ENCODE data around the gene NMRK2. TPM values are rescaled to one million over a fixed set of nuclear protein-coding genes. Genes with fewer than 3 reads are reported as not detected.
"Not testable (repeated sequence)": the region's sequence is repeated elsewhere in the genome, so short reads cannot be mapped to it uniquely, and the experiment has no call there.

NMRK2 gene
- total RNA-seq, 1 experiment from 2014 or later, result not detected

DNA sequence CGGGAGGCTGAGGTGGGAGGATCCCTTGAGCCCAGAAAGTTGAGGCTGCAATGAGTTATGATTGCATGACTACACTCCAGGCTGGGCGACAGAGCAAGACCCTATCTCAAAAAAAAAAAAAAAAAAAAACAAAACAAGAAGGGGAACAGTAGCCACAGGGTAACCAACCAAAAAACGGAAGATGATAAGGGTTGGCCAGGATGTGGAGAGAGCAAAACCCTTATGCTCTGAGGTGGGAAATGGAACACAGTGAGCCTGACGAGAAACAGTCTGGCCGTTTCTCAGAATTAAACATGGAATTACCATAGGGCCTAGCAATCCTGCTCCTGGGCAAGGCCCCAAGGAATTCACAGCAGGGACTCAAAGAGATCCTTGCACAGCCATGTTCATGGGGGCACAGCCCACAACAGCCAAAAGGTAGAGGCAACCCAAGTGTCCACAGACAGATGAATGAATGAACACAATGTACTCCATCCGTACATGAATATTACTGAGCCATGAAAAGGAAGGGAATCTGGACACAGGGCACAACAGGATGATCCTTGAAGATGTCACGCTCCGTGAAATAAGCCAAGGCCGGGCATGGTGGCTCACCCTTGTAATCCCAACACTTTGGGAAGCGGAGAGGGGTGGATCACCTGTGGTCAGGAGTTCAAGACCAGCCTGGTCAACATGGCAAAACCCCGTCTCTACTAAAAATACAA, 11.3 kb downstream of the NMRK2 start:
- H3K4me1 ChIP-seq (ENCODE audit: insufficient read depth, low read length, poor library complexity, severe bottlenecking), result no peaks in the 10 kb centered on the region
- no peaks in the 10 kb centered on the region for H3K36me3 ChIP-seq (ENCODE audit: insufficient read depth, low read length, poor library complexity, severe bottlenecking)
- no peak overlapping the region for H3K4me3 ChIP-seq (ENCODE audit: low read depth, low read length, poor library complexity, severe bottlenecking)
- ChIA-PET POLR2A (ENCODE audit: low non-redundant PET) (no interaction called here), CTCF (no interaction called here)
- no peak overlapping the region for H3K27ac ChIP-seq (ENCODE audit: low read depth, low read length, poor library complexity, severe bottlenecking)
- TF ChIP-seq EZH2 (IDR thresholded peaks at IDR 0.05; ENCODE audit: borderline replicate concordance, low read depth, low read length, poor library complexity, severe bottlenecking), result no peak
- TF ChIP-seq, protein P1, sequence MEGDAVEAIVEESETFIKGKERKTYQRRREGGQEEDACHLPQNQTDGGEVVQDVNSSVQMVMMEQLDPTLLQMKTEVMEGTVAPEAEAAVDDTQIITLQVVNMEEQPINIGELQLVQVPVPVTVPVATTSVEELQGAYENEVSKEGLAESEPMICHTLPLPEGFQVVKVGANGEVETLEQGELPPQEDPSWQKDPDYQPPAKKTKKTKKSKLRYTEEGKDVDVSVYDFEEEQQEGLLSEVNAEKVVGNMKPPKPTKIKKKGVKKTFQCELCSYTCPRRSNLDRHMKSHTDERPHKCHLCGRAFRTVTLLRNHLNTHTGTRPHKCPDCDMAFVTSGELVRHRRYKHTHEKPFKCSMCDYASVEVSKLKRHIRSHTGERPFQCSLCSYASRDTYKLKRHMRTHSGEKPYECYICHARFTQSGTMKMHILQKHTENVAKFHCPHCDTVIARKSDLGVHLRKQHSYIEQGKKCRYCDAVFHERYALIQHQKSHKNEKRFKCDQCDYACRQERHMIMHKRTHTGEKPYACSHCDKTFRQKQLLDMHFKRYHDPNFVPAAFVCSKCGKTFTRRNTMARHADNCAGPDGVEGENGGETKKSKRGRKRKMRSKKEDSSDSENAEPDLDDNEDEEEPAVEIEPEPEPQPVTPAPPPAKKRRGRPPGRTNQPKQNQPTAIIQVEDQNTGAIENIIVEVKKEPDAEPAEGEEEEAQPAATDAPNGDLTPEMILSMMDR (conservative IDR thresholded peaks at IDR 0.05; ENCODE audit: low read depth, low read length), result no peak
- H3K9me3 ChIP-seq (ENCODE audit: low read depth, low read length, poor library complexity, severe bottlenecking), result no peaks in the 10 kb centered on the region
- no peaks in the 10 kb centered on the region for H3K27me3 ChIP-seq (replicated peaks; ENCODE audit: insufficient read depth, low read depth, low read length, poor library complexity)
- intact Hi-C loops (cut with micrococcal nuclease; ENCODE audit: unreplicated experiment), result no loop called here
- no peak for DNase-seq (ENCODE audit: low spot score)
- no TSS peak for BruUV-seq (replicated peaks)

DNA sequence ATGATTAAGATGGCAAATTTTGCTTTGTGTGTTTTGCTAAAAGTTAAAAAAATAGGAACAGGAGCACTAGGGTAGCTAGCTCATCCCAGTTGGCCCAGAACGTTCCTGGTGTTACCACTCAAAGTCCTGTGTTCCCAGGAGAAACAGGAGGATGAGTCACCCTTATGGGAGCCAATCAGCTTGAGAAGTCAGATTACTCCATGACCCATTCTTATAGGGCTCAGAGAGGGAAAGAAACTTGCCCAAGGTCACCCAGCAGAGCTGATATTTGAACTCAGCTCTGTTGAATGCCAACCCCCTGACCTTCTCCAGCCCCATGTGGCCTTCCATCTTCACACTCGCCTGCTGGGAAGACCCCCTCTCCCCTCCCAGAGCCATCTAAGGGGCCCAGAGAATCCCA, 13.0 kb downstream of the NMRK2 start:
- intact Hi-C loops (cut with micrococcal nuclease; ENCODE audit: unreplicated experiment), result no loop called here
- no peaks in the 10 kb centered on the region for H3K9me3 ChIP-seq (ENCODE audit: low read depth, low read length, poor library complexity, severe bottlenecking)
- CTCF ChIA-PET, result no interaction called here
- no TSS peak for BruUV-seq (replicated peaks)
- no peak overlapping the region for H3K27ac ChIP-seq (ENCODE audit: low read depth, low read length, poor library complexity, severe bottlenecking)
- H3K4me1 ChIP-seq (ENCODE audit: insufficient read depth, low read length, poor library complexity, severe bottlenecking), result no peaks in the 10 kb centered on the region
- DNase-seq (ENCODE audit: low spot score), result no peak
- no peaks in the 10 kb centered on the region for H3K27me3 ChIP-seq (replicated peaks; ENCODE audit: insufficient read depth, low read depth, low read length, poor library complexity)
- POLR2A ChIA-PET (ENCODE audit: low non-redundant PET), result no interaction called here
- TF ChIP-seq EZH2 (IDR thresholded peaks at IDR 0.05; ENCODE audit: borderline replicate concordance, low read depth, low read length, poor library complexity, severe bottlenecking), result no peak
- TF ChIP-seq, protein P1 (conservative IDR thresholded peaks at IDR 0.05; ENCODE audit: low read depth, low read length), result no peak
- H3K36me3 ChIP-seq (ENCODE audit: insufficient read depth, low read length, poor library complexity, severe bottlenecking), result no peaks in the 10 kb centered on the region
- no peak overlapping the region for H3K4me3 ChIP-seq (ENCODE audit: low read depth, low read length, poor library complexity, severe bottlenecking)

DNA sequence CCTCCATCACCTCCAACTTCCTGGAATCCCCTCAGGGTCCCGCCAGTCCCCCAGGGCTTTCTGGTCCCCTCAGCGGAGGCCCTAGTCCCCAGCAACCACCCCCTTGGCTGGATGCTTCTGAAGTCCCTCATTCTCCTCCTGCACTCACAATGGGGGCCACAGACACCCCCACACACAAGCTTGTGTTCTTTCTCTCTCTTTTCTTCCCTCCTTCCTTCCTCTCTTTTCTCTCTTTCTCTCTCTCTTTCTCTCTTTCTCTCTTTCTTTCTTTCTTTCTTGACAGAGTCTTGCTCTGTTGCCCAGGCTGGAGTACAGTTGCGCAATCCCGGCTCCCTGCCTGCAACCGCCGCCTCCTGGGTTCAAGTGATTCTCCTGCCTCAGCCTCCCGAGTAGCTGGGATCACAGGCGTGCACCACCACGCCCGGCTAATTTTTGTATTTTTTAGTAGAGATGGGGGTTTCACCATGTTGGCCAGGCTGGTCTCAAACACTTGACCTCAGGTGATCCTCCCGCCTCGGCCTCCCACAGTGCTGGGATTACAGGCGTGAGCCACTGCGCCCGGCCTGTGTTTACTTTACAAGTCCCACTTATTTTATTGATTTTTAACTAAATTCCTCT, 14.6 kb downstream of the NMRK2 start:
- BruUV-seq (replicated peaks); CTCF ChIA-PET; H3K4me1 ChIP-seq (ENCODE audit: insufficient read depth, low read length, poor library complexity, severe bottlenecking); H3K36me3 ChIP-seq (ENCODE audit: insufficient read depth, low read length, poor library complexity, severe bottlenecking); intact Hi-C loops (cut with micrococcal nuclease; ENCODE audit: unreplicated experiment); H3K27ac ChIP-seq (ENCODE audit: low read depth, low read length, poor library complexity, severe bottlenecking); H3K27me3 ChIP-seq (replicated peaks; ENCODE audit: insufficient read depth, low read depth, low read length, poor library complexity); H3K9me3 ChIP-seq (ENCODE audit: low read depth, low read length, poor library complexity, severe bottlenecking); H3K4me3 ChIP-seq (ENCODE audit: low read depth, low read length, poor library complexity, severe bottlenecking); DNase-seq (ENCODE audit: low spot score): not testable (repeated sequence)
- POLR2A ChIA-PET (ENCODE audit: low non-redundant PET), result interaction anchor here (0.8 kb wide), 1 partner anchor 38 kb away, joined by 4 read pairs; no protein-coding TSS in a partner anchor

DNA sequence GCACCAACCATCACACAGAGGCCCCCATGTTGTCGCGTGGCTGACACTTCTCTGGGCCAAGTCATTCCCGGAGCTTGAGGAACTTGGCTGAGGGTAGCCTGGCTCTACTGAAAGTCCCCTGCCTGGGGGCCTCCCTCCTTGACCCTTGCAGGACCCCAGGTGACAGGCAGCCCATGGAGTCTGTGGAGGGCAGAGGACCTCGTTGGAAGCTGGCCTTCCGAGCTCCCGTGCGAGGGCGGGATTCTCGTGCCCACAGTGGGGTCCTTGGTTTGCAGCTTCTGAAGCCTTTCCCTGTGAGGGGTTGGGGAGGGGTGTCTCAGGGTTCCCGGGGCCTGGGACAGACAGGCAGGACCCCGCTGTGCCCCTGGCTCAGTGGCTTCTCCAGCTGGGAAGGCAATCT, 16.4 kb downstream of the NMRK2 start:
- H3K27me3 ChIP-seq (replicated peaks; ENCODE audit: insufficient read depth, low read depth, low read length, poor library complexity), result no peaks in the 10 kb centered on the region
- no TSS peak for BruUV-seq (replicated peaks)
- no peaks in the 10 kb centered on the region for H3K36me3 ChIP-seq (ENCODE audit: insufficient read depth, low read length, poor library complexity, severe bottlenecking)
- CTCF ChIA-PET, result no interaction called here
- H3K9me3 ChIP-seq (ENCODE audit: low read depth, low read length, poor library complexity, severe bottlenecking), result no peaks in the 10 kb centered on the region
- no peak for TF ChIP-seq EZH2 (IDR thresholded peaks at IDR 0.05; ENCODE audit: borderline replicate concordance, low read depth, low read length, poor library complexity, severe bottlenecking)
- TF ChIP-seq, protein P1 (conservative IDR thresholded peaks at IDR 0.05; ENCODE audit: low read depth, low read length), result no peak
- H3K4me3 ChIP-seq (ENCODE audit: low read depth, low read length, poor library complexity, severe bottlenecking), result no peak overlapping the region
- DNase-seq (ENCODE audit: low spot score), result no peak
- intact Hi-C loops (cut with micrococcal nuclease; ENCODE audit: unreplicated experiment), result no loop called here
- H3K27ac ChIP-seq (ENCODE audit: low read depth, low read length, poor library complexity, severe bottlenecking), result no peak overlapping the region
- H3K4me1 ChIP-seq (ENCODE audit: insufficient read depth, low read length, poor library complexity, severe bottlenecking), result no peaks in the 10 kb centered on the region
- POLR2A ChIA-PET (ENCODE audit: low non-redundant PET), result no interaction called here

Data from A673 (cell line).